Body of pancreas (tissue), 4 donors: ENCODE measurements around the gene GMPPB.

ENCODE experiments used
- POLR2A ChIP-seq, 3 donors: fragments of 450-650 bp; IDR thresholded peaks; one replicate each; pipeline ENCODE4 v1.6.1; 2016; ENCODE audit warnings: antibody characterized with exemption in 3 of 3, mild to moderate bottlenecking in 2 of 3
- TF ChIP-seq, protein P1 (sequence below), 7 experiments: fragments of 450-650 bp in 4 of 7; fragments of 200-600 bp in 3 of 7; sonication (generic) in 3 of 7; IDR thresholded peaks; one replicate each; pipeline ENCODE4 v1.5.1; 2016 to 2019; ENCODE audit warnings: antibody characterized with exemption in 7 of 7

DNA sequence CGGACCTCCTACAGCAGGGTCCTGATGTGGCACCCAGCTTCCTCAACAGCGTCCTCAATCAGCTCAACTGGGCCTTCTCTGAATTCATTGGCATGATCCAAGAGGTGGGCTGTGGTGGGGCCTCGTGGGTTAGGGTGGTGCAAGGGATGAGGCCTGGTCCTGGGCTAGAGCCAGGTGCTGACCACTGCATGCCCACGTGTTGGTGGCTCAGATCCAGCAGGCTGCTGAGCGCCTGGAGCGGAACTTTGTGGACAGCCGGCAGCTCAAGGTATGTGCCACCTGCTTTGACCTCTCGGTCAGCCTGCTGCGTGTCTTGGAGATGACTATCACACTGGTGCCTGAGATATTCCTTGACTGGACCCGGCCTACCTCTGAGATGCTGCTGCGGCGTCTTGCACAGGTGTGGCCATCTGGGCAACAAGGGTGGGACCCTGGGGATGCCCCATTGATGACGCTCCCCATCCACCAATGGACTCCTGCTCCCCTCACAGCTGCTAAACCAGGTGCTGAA lies 8.1 kb downstream of the GMPPB start:
- TF ChIP-seq, protein P1, sequence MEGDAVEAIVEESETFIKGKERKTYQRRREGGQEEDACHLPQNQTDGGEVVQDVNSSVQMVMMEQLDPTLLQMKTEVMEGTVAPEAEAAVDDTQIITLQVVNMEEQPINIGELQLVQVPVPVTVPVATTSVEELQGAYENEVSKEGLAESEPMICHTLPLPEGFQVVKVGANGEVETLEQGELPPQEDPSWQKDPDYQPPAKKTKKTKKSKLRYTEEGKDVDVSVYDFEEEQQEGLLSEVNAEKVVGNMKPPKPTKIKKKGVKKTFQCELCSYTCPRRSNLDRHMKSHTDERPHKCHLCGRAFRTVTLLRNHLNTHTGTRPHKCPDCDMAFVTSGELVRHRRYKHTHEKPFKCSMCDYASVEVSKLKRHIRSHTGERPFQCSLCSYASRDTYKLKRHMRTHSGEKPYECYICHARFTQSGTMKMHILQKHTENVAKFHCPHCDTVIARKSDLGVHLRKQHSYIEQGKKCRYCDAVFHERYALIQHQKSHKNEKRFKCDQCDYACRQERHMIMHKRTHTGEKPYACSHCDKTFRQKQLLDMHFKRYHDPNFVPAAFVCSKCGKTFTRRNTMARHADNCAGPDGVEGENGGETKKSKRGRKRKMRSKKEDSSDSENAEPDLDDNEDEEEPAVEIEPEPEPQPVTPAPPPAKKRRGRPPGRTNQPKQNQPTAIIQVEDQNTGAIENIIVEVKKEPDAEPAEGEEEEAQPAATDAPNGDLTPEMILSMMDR (IDR thresholded peaks at IDR 0.05): no peak
- no peak for TF ChIP-seq POLR2A (IDR thresholded peaks at IDR 0.05)
